Activated naive CD8-positive, alpha-beta T cell treated with anti-CD3 and anti-CD28 coated beads, Interleukin-2, amount 50 U/mL, for 24 hours (primary cell): ENCODE data around the gene ENOX1.
A peak's percentile ranks its signal among the peaks of the same experiment; 100 is the strongest.
"Not testable (repeated sequence)": the region's sequence is repeated elsewhere in the genome, so short reads cannot be mapped to it uniquely, and the experiment has no call there.

Source experiments
- ATAC-seq: fragments of 150-1000 bp; cut with Tn5 transposase; one replicate; pipeline ENCODE4 v1.10.0; 2021
- DNase-seq: peaks from one replicate; pipeline ENCODE4 v3.0.0; 2021
- H3K27ac Mint-ChIP-seq: one replicate; pipeline ENCODE4 v1.8.0; 2021; ENCODE audit warnings: mild to moderate bottlenecking, mixed read lengths
- H3K27me3 Mint-ChIP-seq: one replicate; pipeline ENCODE4 v1.8.0; 2021; ENCODE audit warnings: mixed read lengths
- H3K36me3 Mint-ChIP-seq: one replicate; pipeline ENCODE4 v1.8.0; 2021; ENCODE audit warnings: low read depth, mixed read lengths
- H3K4me1 Mint-ChIP-seq: one replicate; pipeline ENCODE4 v1.8.0; 2021; ENCODE audit warnings: mixed read lengths
- H3K4me3 Mint-ChIP-seq: one replicate; pipeline ENCODE4 v1.8.0; 2021; ENCODE audit warnings: mild to moderate bottlenecking, moderate library complexity, mixed read lengths
- H3K9me3 Mint-ChIP-seq: one replicate; pipeline ENCODE4 v1.8.0; 2021; ENCODE audit warnings: mixed read lengths

ENOX1 gene

GRCh38 chr13:43786766-43787517 lies at the start of gene ENOX1:
TSS of gene ENOX1 (minus strand) at chr13:43786972.
- Mint-ChIP-seq H3K27me3 (peaks cover 54% of the 10 kb centered on the region), H3K4me3 (peak within 1 kb of the TSS; percentile 67), H3K27ac (no peak within 1 kb of the TSS), H3K4me1 (peaks cover 14% of the 10 kb centered on the region), H3K36me3 (no peaks in the 10 kb centered on the region), H3K9me3 (no peaks in the 10 kb centered on the region)
- DNase-seq (peak; percentile 31), ATAC-seq (peak; percentile 42)

DNA sequence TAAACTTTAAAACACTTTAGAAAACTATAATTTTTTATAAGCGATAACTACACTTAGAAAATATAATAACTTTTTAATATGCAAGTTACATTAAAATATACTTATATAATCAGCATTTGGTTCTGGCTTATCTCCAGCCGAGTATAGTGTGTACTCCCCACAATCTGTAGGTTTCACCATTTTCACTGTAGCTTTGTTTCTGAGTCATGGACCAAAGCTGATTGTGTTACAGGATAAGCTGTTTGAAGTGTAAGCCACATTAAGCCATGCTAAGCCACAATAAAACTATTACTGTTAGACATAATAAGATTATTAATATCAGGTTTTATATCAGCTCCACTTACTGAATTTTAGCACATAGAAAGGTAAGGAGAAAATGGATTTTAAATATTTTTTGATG lies 48.9 kb upstream of the ENOX1 start:
- H3K36me3 Mint-ChIP-seq, result no peaks in the 10 kb centered on the region
- DNase-seq (no peak), ATAC-seq (no peak)
- H3K27ac Mint-ChIP-seq, result no peak overlapping the region
- peaks cover 2% of the 10 kb centered on the region for H3K27me3 Mint-ChIP-seq
- no peaks in the 10 kb centered on the region for H3K9me3 Mint-ChIP-seq
- no peaks in the 10 kb centered on the region for H3K4me1 Mint-ChIP-seq
- H3K4me3 Mint-ChIP-seq, result no peak overlapping the region

DNA sequence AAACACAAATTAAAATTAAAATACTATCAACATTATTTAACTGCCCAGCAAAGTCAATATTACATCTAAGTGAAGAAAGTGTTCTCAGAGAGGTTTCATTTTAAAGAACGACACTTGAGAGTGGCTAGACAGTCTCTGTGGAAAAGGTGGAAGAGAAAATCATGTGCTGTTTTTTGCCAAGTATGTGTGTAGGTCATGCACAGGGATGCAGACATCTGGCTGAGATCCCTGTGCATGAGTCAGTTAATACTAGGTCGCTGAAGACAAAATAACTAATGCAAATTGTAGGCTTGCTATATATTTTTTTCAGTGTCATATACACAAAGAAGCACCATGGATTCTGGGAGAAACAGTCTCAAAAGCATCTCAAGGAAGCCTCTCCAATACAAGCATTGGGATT lies 44.3 kb upstream of the ENOX1 start:
- Mint-ChIP-seq H3K27ac (no peak overlapping the region), H3K36me3 (no peaks in the 10 kb centered on the region), H3K27me3 (peaks cover 3% of the 10 kb centered on the region), H3K4me3 (no peak overlapping the region), H3K9me3 (no peaks in the 10 kb centered on the region), H3K4me1 (no peaks in the 10 kb centered on the region)
- no peak for DNase-seq
- ATAC-seq, result no peak

- Mint-ChIP-seq H3K4me3 (no peak overlapping the region), H3K4me1 (no peaks in the 10 kb centered on the region), H3K9me3 (no peaks in the 10 kb centered on the region), H3K27me3 (peaks cover 5% of the 10 kb centered on the region), H3K36me3 (no peaks in the 10 kb centered on the region), H3K27ac (no peak overlapping the region)
- DNase-seq (no peak), ATAC-seq (no peak)
These were observed 43.7 kb upstream of the ENOX1 start for GRCh38 chr13:43830497-43830881.

DNA sequence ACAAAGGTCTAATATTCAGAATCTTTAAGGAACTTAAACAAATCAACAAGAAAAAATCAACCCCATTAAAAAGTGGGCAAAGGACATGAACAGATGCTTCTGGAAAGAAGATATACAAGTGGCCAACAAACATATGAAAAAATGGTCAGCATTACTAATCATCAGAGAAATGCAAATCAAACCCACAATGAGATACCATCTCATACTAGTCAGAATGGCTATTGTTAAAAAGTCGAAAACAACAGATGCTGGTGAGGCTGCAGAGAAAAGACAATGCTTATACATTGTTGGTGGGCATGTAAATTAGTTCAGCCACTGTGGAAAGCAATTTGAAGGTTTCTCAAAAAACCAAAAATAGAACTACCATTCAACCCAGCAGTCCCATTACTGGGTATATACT lies 37.9 kb upstream of the ENOX1 start:
- not testable (repeated sequence) for H3K9me3 Mint-ChIP-seq

DNA sequence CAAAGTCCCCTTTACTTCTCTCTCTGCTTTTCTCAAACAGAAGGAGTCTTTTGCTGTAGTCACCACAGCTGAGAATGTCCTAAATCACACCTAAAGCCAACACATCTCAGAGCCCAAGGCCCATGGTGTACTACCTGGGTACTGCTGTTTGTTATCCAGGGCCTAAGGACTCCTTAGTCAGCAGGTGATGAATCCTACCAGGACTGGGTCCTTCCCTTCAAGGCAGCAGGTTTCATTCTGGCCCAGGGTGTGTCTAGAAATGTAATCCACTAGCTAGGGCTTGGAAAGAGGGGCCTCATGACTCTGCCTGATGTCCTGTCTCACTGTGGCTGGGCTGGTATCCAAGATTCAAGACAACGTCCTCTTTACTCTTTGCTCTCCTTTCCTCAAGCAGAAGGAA lies 36.2 kb upstream of the ENOX1 start:
- H3K4me1 Mint-ChIP-seq, result no peaks in the 10 kb centered on the region

More for the DNA sequence above, 37.9 kb upstream of the ENOX1 start:
- H3K4me1 Mint-ChIP-seq, ATAC-seq, H3K27ac Mint-ChIP-seq, DNase-seq, H3K27me3 Mint-ChIP-seq, H3K4me3 Mint-ChIP-seq, H3K36me3 Mint-ChIP-seq: not testable (repeated sequence)

GRCh38 chr13:43816401-43816889 lies 29.7 kb upstream of the ENOX1 start:
- peaks cover 17% of the 10 kb centered on the region for H3K27me3 Mint-ChIP-seq
- H3K4me3 Mint-ChIP-seq, result no peak overlapping the region
- H3K4me1 Mint-ChIP-seq, result no peaks in the 10 kb centered on the region
- no peak overlapping the region for H3K27ac Mint-ChIP-seq
- no peaks in the 10 kb centered on the region for H3K36me3 Mint-ChIP-seq
- DNase-seq, result no peak
- ATAC-seq, result no peak
- peaks cover 4% of the 10 kb centered on the region for H3K9me3 Mint-ChIP-seq

More for the DNA sequence above, 36.2 kb upstream of the ENOX1 start:
- ATAC-seq (no peak), DNase-seq (no peak)
- H3K36me3 Mint-ChIP-seq, result no peaks in the 10 kb centered on the region
- H3K27me3 Mint-ChIP-seq, result peaks cover 10% of the 10 kb centered on the region
- H3K4me3 Mint-ChIP-seq, result no peak overlapping the region
- peaks cover 4% of the 10 kb centered on the region for H3K9me3 Mint-ChIP-seq
- H3K27ac Mint-ChIP-seq, result no peak overlapping the region

DNA sequence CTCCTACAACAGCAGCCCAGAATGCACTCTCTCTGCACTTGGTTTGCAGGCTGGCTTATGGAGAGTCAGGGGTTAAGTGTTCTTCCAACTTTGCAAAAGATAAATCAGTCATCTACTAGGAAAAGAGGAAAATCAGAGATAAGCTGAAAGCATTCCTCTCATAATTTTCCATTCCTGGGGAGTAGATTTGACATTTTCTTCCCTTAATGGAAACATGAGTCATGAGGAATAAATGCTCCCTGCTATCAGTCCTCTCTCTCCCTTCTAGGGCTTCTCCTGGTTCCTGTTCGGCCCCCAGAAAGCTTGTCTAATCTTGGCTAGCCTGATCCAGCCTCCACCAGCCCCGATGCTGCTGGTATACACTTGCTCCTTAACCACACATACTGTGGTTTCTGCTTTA lies 28.4 kb upstream of the ENOX1 start:
- Mint-ChIP-seq H3K27me3 (peaks cover 18% of the 10 kb centered on the region), H3K36me3 (no peaks in the 10 kb centered on the region), H3K4me1 (no peaks in the 10 kb centered on the region), H3K27ac (no peak overlapping the region), H3K4me3 (no peak overlapping the region), H3K9me3 (peaks cover 4% of the 10 kb centered on the region)
- DNase-seq (no peak), ATAC-seq (no peak)

GRCh38 chr13:43808676-43809075 lies 21.9 kb upstream of the ENOX1 start:
- H3K27ac Mint-ChIP-seq, result no peak overlapping the region
- ATAC-seq (no peak), DNase-seq (no peak)
- H3K36me3 Mint-ChIP-seq, result no peaks in the 10 kb centered on the region
- H3K27me3 Mint-ChIP-seq, result peaks cover 9% of the 10 kb centered on the region
- H3K4me3 Mint-ChIP-seq, result no peak overlapping the region
- H3K9me3 Mint-ChIP-seq, result no peaks in the 10 kb centered on the region
- H3K4me1 Mint-ChIP-seq, result peaks cover 4% of the 10 kb centered on the region

DNA sequence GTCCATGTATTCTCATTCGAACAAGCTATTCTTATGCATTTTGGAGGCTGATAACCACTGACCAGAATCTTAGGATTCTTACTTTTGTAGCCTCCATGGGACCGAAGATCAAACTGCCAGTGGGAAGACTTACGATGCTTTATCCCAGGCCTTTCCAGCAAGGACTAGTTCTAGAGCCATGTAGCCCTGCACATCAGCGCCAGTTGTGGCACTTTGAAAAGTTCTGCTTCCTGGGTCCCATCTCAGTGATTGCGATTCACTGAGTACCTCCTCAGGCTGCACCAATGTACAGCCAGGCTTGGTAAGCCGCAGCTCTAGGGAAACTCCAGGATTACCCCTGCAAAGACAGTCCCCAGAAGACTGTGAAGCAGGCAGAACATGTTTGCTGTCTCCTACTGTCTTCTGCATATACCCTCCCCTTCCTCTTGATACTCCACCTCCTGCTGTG lies 18.9 kb upstream of the ENOX1 start:
- H3K27ac Mint-ChIP-seq, result no peak overlapping the region
- DNase-seq (no peak), ATAC-seq (no peak)
- H3K4me3 Mint-ChIP-seq, result no peak overlapping the region
- no peaks in the 10 kb centered on the region for H3K9me3 Mint-ChIP-seq
- H3K36me3 Mint-ChIP-seq, result no peaks in the 10 kb centered on the region
- H3K4me1 Mint-ChIP-seq, result peaks cover 4% of the 10 kb centered on the region
- H3K27me3 Mint-ChIP-seq, result peaks cover 9% of the 10 kb centered on the region

- Mint-ChIP-seq H3K36me3 (no peaks in the 10 kb centered on the region), H3K9me3 (no peaks in the 10 kb centered on the region), H3K27ac (no peak overlapping the region), H3K4me1 (peaks cover 4% of the 10 kb centered on the region), H3K4me3 (no peak overlapping the region), H3K27me3 (peaks cover 8% of the 10 kb centered on the region)
- ATAC-seq (peak; percentile 87), DNase-seq (peak; percentile 3)
These were observed 18.3 kb upstream of the ENOX1 start for GRCh38 chr13:43805071-43805468.

- Mint-ChIP-seq H3K27ac (no peak overlapping the region), H3K27me3 (peaks cover 8% of the 10 kb centered on the region), H3K36me3 (no peaks in the 10 kb centered on the region), H3K4me1 (peaks cover 4% of the 10 kb centered on the region), H3K4me3 (no peak overlapping the region), H3K9me3 (no peaks in the 10 kb centered on the region)
- DNase-seq, result peak; percentile 4
- ATAC-seq, result no peak
These were observed 17.8 kb upstream of the ENOX1 start for GRCh38 chr13:43804461-43805070.

DNA sequence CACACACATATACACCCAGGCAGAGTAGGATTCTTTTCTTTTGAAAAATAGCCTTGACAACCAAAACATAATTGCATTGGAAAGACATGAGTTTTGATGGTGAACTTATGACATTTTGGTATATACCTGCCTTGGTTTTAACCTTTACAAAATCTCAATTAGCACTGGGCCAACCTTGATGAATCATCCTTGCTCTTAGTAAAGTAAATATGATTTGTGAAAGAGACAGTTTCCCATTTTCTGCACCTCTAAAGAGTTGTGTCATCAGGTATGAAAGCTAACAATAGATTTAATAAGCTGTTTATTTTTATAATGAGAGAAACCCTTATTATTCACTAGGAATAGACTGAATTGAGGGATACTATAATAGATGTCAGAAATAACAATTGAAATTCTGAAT lies 15.7 kb upstream of the ENOX1 start:
- H3K36me3 Mint-ChIP-seq, result no peaks in the 10 kb centered on the region
- ATAC-seq (no peak), DNase-seq (no peak)
- peaks cover 15% of the 10 kb centered on the region for H3K27me3 Mint-ChIP-seq
- H3K27ac Mint-ChIP-seq, result no peak overlapping the region
- H3K4me1 Mint-ChIP-seq, result peaks cover 7% of the 10 kb centered on the region
- H3K4me3 Mint-ChIP-seq, result no peak overlapping the region
- H3K9me3 Mint-ChIP-seq, result no peaks in the 10 kb centered on the region

DNA sequence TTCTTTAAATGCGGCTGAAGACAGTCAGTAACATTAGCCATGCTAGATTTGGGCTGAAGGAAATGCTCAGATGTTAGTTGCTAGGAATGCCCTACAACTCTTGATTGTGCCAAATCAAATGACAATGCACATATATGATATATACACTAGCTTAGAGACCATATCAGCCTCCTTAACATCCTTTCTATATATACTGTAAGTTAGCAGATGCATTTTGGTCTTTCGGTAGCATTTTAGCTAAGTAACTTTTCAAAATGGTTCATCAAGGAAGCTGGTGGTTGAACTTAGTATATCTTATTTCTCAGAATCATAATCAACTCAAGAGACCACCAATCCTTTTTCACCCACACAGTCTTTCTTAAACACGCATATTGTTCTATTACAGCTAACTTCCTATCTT lies 14.1 kb upstream of the ENOX1 start:
- Mint-ChIP-seq H3K27me3 (peaks cover 18% of the 10 kb centered on the region), H3K4me3 (no peak overlapping the region), H3K36me3 (no peaks in the 10 kb centered on the region), H3K27ac (no peak overlapping the region), H3K9me3 (no peaks in the 10 kb centered on the region), H3K4me1 (peaks cover 15% of the 10 kb centered on the region)
- DNase-seq (no peak), ATAC-seq (no peak)

DNA sequence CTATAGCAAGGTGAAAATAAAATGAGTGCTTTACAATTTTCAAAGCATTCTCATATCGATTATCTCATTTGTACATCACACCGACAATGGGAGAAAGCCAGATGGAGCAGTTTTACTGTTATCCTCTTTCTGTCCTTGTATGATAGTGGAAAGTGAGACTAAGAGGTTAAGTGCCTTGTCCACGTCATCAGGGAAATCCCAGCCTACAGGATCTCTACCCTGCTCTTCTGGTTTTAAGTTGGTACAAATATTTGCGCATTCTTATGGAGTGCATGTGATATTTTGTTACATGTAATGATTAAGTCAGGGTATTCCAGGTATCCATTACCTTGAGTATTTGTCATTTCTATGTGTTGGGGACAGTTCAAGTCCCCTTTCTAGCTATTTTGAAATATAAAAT lies 12.4 kb upstream of the ENOX1 start:
- ATAC-seq (peak; percentile 36), DNase-seq (no peak)
- no peak overlapping the region for H3K27ac Mint-ChIP-seq
- no peak overlapping the region for H3K4me3 Mint-ChIP-seq
- peaks cover 11% of the 10 kb centered on the region for H3K4me1 Mint-ChIP-seq
- peaks cover 19% of the 10 kb centered on the region for H3K27me3 Mint-ChIP-seq
- no peaks in the 10 kb centered on the region for H3K9me3 Mint-ChIP-seq
- H3K36me3 Mint-ChIP-seq, result no peaks in the 10 kb centered on the region
